Stimulated activated CD4-positive, alpha-beta T cell treated with anti-CD3 and anti-CD28 coated beads, Interleukin-15, amount 100 ng/mL, for 24 hours (primary cell): Measurements from ENCODE around the gene ISG20L2.
"Not testable (repeated sequence)": the region's sequence is repeated elsewhere in the genome, so short reads cannot be mapped to it uniquely, and the experiment has no call there.

Experiments
- DNase-seq: peaks from one replicate; pipeline ENCODE4 v3.0.0-alpha.2; 2020

ISG20L2 gene

GRCh38 chr1:156728599-156729462, at the start of gene ISG20L2:
ISG20L2 (minus strand) TSS chr1:156728766; CDS start chr1:156727652, 1,114 bp downstream.
- DNase-seq = peak; percentile 98

GRCh38 chr1:156777573-156777972, 49.0 kb upstream of the ISG20L2 start:
- DNase-seq = no peak

- no peak for DNase-seq
Observed at GRCh38 chr1:156776942-156777341, 48.4 kb upstream of the ISG20L2 start.

GRCh38 chr1:156775799-156776198, 47.2 kb upstream of the ISG20L2 start:
- no peak for DNase-seq

- DNase-seq = no peak
Observed at GRCh38 chr1:156773607-156774006, 45.0 kb upstream of the ISG20L2 start.

- no peak for DNase-seq
Observed at GRCh38 chr1:156772728-156773497, 44.3 kb upstream of the ISG20L2 start.

GRCh38 chr1:156772222-156772621, 43.7 kb upstream of the ISG20L2 start:
- DNase-seq = no peak

- DNase-seq = no peak
Observed at GRCh38 chr1:156768610-156769295, 40.2 kb upstream of the ISG20L2 start.

GRCh38 chr1:156767879-156768604, 39.5 kb upstream of the ISG20L2 start:
- peak; percentile 39 for DNase-seq

- DNase-seq = peak; percentile 97
Observed at GRCh38 chr1:156767101-156767878, 38.7 kb upstream of the ISG20L2 start, which contains the start of gene PRCC. PRCC (plus strand) TSS chr1:156767535; CDS start chr1:156767772, 237 bp downstream.

- no peak for DNase-seq
Observed at GRCh38 chr1:156766298-156767100, 37.9 kb upstream of the ISG20L2 start.

- no peak for DNase-seq
Observed at GRCh38 chr1:156765666-156766065, 37.1 kb upstream of the ISG20L2 start.

- DNase-seq = not testable (repeated sequence)
Observed at GRCh38 chr1:156765136-156765535, 36.6 kb upstream of the ISG20L2 start.

- no peak for DNase-seq
Observed at GRCh38 chr1:156760796-156761104, 32.2 kb upstream of the ISG20L2 start.

- DNase-seq = no peak
Observed at GRCh38 chr1:156760092-156760795, 31.7 kb upstream of the ISG20L2 start.

- not testable (repeated sequence) for DNase-seq
Observed at GRCh38 chr1:156757572-156758253, 29.1 kb upstream of the ISG20L2 start.

- no peak for DNase-seq
Observed at GRCh38 chr1:156756355-156756754, 27.8 kb upstream of the ISG20L2 start.

GRCh38 chr1:156755527-156755950, 27.0 kb upstream of the ISG20L2 start:
- DNase-seq = no peak

GRCh38 chr1:156754219-156754618, 25.7 kb upstream of the ISG20L2 start:
- no peak for DNase-seq
